Muscle layer of duodenum (tissue), 2 donors: Measurements from ENCODE around the gene PPP2R2C.

Source experiments
- H3K27ac ChIP-seq: one replicate; pipeline ENCODE4 v1.7.0; 2013; ENCODE audit warnings: mild to moderate bottlenecking, low read length
- H3K27me3 ChIP-seq: one replicate; pipeline ENCODE4 v1.7.0; 2013; ENCODE audit warnings: low read depth, mild to moderate bottlenecking, control low read depth, low read length
- H3K36me3 ChIP-seq, 2 donors: one replicate each; pipeline ENCODE4 v1.7.0; 2013; ENCODE audit warnings: low read length in 2 of 2, control low read depth in 1 of 2, mild to moderate bottlenecking in 1 of 2; ENCODE audit not compliant: insufficient read depth in 2 of 2, control insufficient read depth in 1 of 2
- H3K4me1 ChIP-seq, 2 donors: one replicate each; pipeline ENCODE4 v1.7.0; 2013; ENCODE audit warnings: low read length in 2 of 2, mild to moderate bottlenecking in 2 of 2, control low read depth in 1 of 2, moderate library complexity in 1 of 2; ENCODE audit not compliant: insufficient read depth in 2 of 2, control insufficient read depth in 1 of 2
- H3K4me3 ChIP-seq, 2 donors: one replicate each; pipeline ENCODE4 v1.7.0; 2013; ENCODE audit warnings: low read length in 2 of 2, low read depth in 1 of 2, mild to moderate bottlenecking in 1 of 2
- H3K9me3 ChIP-seq, 2 donors: one replicate each; pipeline ENCODE4 v1.7.0; 2013; ENCODE audit warnings: low read length in 2 of 2, control low read depth in 1 of 2, mild to moderate bottlenecking in 1 of 2; ENCODE audit not compliant: control insufficient read depth in 1 of 2
- donor health status: healthy.

Gene PPP2R2C

GRCh38 chr4:6502747-6503465, 30.5 kb upstream of the PPP2R2C start:
- no peaks in the 10 kb centered on the region for H3K4me1 ChIP-seq
- no peak overlapping the region for H3K4me3 ChIP-seq
- H3K27me3 ChIP-seq: no peaks in the 10 kb centered on the region
- H3K9me3 ChIP-seq: peaks cover 8 to 17% of the 10 kb centered on the region in 2 donors
- H3K36me3 ChIP-seq: no peaks in the 10 kb centered on the region
- no peak overlapping the region for H3K27ac ChIP-seq

GRCh38 chr4:6502147-6502546, 29.7 kb upstream of the PPP2R2C start:
- no peaks in the 10 kb centered on the region for H3K27me3 ChIP-seq
- H3K4me1 ChIP-seq: no peaks in the 10 kb centered on the region
- H3K27ac ChIP-seq: no peak overlapping the region
- peaks cover 8 to 17% of the 10 kb centered on the region in 2 donors for H3K9me3 ChIP-seq
- H3K4me3 ChIP-seq: no peak overlapping the region
- no peaks in the 10 kb centered on the region for H3K36me3 ChIP-seq

- Histone ChIP-seq H3K27me3 (no peaks in the 10 kb centered on the region), H3K36me3 (no peaks in the 10 kb centered on the region), H3K4me3 (no peak overlapping the region), H3K4me1 (no peaks in the 10 kb centered on the region), H3K9me3 (peaks cover 8 to 17% of the 10 kb centered on the region in 2 donors), H3K27ac (no peak overlapping the region)
These were observed 28.8 kb upstream of the PPP2R2C start for GRCh38 chr4:6501171-6501570.

GRCh38 chr4:6500481-6501140, 28.2 kb upstream of the PPP2R2C start:
- Histone ChIP-seq H3K27me3 (no peaks in the 10 kb centered on the region), H3K27ac (no peak overlapping the region), H3K4me3 (no peak overlapping the region), H3K4me1 (no peaks in the 10 kb centered on the region), H3K9me3 (peaks cover 8 to 17% of the 10 kb centered on the region in 2 donors), H3K36me3 (no peaks in the 10 kb centered on the region)

- Histone ChIP-seq H3K27ac (no peak overlapping the region), H3K27me3 (no peaks in the 10 kb centered on the region), H3K9me3 (peaks cover 0 to 9% of the 10 kb centered on the region in 2 donors), H3K36me3 (no peaks in the 10 kb centered on the region), H3K4me3 (no peak overlapping the region), H3K4me1 (no peaks in the 10 kb centered on the region)
These were observed 26.8 kb upstream of the PPP2R2C start for GRCh38 chr4:6499238-6499600.

GRCh38 chr4:6498511-6499237, 26.3 kb upstream of the PPP2R2C start:
- Histone ChIP-seq H3K36me3 (no peaks in the 10 kb centered on the region), H3K4me3 (no peak overlapping the region), H3K4me1 (peaks cover 0 to 5% of the 10 kb centered on the region in 2 donors), H3K27me3 (no peaks in the 10 kb centered on the region), H3K27ac (no peak overlapping the region), H3K9me3 (peaks cover 0 to 4% of the 10 kb centered on the region in 2 donors)

GRCh38 chr4:6497796-6498195, 25.4 kb upstream of the PPP2R2C start:
- no peaks in the 10 kb centered on the region for H3K27me3 ChIP-seq
- H3K4me3 ChIP-seq: no peak overlapping the region
- no peaks in the 10 kb centered on the region for H3K36me3 ChIP-seq
- H3K4me1 ChIP-seq: peaks cover 0 to 12% of the 10 kb centered on the region in 2 donors
- no peaks in the 10 kb centered on the region for H3K9me3 ChIP-seq
- no peak overlapping the region for H3K27ac ChIP-seq

- Histone ChIP-seq H3K27me3 (no peaks in the 10 kb centered on the region), H3K27ac (no peak overlapping the region), H3K4me1 (peaks cover 0 to 12% of the 10 kb centered on the region in 2 donors), H3K4me3 (no peak overlapping the region), H3K36me3 (no peaks in the 10 kb centered on the region), H3K9me3 (peaks cover 0 to 3% of the 10 kb centered on the region in 2 donors)
These were observed 23.3 kb upstream of the PPP2R2C start for GRCh38 chr4:6495736-6496135.

- Histone ChIP-seq H3K27ac (no peak overlapping the region), H3K27me3 (no peaks in the 10 kb centered on the region), H3K4me3 (no peak overlapping the region), H3K4me1 (peaks cover 0 to 12% of the 10 kb centered on the region in 2 donors), H3K36me3 (no peaks in the 10 kb centered on the region), H3K9me3 (peaks cover 0 to 3% of the 10 kb centered on the region in 2 donors)
These were observed 22.8 kb upstream of the PPP2R2C start for GRCh38 chr4:6495296-6495590.

GRCh38 chr4:6494431-6495295, 22.2 kb upstream of the PPP2R2C start:
- H3K27ac ChIP-seq: no peak overlapping the region
- no peaks in the 10 kb centered on the region for H3K27me3 ChIP-seq
- H3K36me3 ChIP-seq: no peaks in the 10 kb centered on the region
- peaks cover 0 to 12% of the 10 kb centered on the region in 2 donors for H3K4me1 ChIP-seq
- H3K4me3 ChIP-seq: no peak overlapping the region
- H3K9me3 ChIP-seq: peaks cover 0 to 3% of the 10 kb centered on the region in 2 donors
